ENCODE data around the gene ALG14. TPM values are rescaled to one million over a fixed set of nuclear protein-coding genes. Genes with fewer than 3 reads are reported as not detected.
A peak's percentile ranks its signal among the peaks of the same experiment; 100 is the strongest.

Gene ALG14
- total and polyA plus RNA-seq, 7 experiments from 2014 or later: 1.1 to 3.2 (median 1.7) TPM

DNA sequence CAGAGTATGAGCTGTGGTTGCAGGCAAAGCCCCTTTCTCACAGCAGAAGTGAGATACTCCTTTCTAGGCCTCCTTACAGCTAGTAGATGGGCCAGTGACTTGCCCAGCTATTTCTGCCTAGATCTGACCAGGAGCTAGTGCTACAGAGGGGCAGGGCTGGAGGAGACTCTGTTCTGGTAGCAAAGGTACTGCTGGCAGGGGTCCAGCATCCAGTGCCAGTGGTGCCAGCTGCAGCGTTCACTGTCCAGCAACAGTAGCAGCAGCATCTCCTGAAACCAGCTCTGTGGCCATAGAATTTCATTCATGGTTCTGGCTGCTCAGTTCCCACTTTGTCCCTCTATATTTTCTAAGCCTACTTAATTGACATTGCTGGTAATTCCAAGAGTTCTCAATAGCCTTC, 83.4 kb downstream of the ALG14 start:
- no peak for DNase-seq
- H3K27me3 Mint-ChIP-seq: no peaks in the 10 kb centered on the region
- peaks cover 0 to 5% of the 10 kb centered on the region in 2 donors for H3K4me1 ChIP-seq (ENCODE audit: control insufficient read depth in 2 of 2, insufficient read depth in 2 of 2, low read length in 2 of 2)
- H3K36me3 ChIP-seq (ENCODE audit: control insufficient read depth in 2 of 3, insufficient read depth in 3 of 3, low read length in 3 of 3): no peaks in the 10 kb centered on the region
- no peak overlapping the region for H3K27ac Mint-ChIP-seq
- H3K9me3 ChIP-seq (ENCODE audit: control insufficient read depth in 2 of 3, low read length in 3 of 3): no peaks in the 10 kb centered on the region
- H3K4me3 Mint-ChIP-seq: no peak overlapping the region
- H3K36me3 Mint-ChIP-seq: peaks cover 0 to 16% (median 6%) of the 10 kb centered on the region in 5 donors
- no peak overlapping the region for H3K4me3 ChIP-seq (ENCODE audit: low read length)
- ChIA-PET CTCF (interaction anchor here (1.6 kb wide), 1 partner anchor 135 kb away, joined by 5 read pairs; no protein-coding TSS in a partner anchor), POLR2A (interaction anchor here (0.5 kb wide), 1 partner anchor 15 kb away, joined by 5 read pairs; no protein-coding TSS in a partner anchor)
- H3K9me3 Mint-ChIP-seq: no peaks in the 10 kb centered on the region
- intact Hi-C loops (cut with micrococcal nuclease): no loop called here
- H3K27ac ChIP-seq (ENCODE audit: low read depth, low read length): no peak overlapping the region
- no peak for ATAC-seq
- H3K27me3 ChIP-seq (ENCODE audit: control insufficient read depth in 2 of 2, insufficient read depth in 2 of 2, low read length in 2 of 2): no peaks in the 10 kb centered on the region
- peaks cover 0 to 12% (median 7%) of the 10 kb centered on the region in 7 donors for H3K4me1 Mint-ChIP-seq

DNA sequence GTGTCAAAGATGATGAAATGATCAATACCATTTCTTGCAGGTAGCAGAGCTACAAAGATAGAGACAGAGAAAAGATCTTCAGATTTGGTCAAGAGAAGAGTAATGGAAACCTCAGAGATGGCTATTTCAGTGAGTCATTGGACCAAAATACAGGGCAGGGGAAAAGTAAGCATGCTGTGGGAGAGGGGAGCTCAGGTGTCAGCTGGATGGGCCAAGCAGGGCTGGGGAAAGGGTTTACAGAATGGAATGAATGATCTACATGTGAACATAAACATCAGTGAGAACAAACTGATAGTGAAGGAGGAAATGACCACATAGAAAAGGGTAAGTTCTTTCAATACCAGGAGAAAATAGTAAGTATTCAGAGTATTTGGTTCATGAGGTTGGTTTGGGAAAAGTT, 84.4 kb downstream of the ALG14 start:
- H3K9me3 Mint-ChIP-seq: no peaks in the 10 kb centered on the region
- no peak overlapping the region for H3K27ac Mint-ChIP-seq
- peaks cover 0 to 8% (median 1%) of the 10 kb centered on the region in 7 donors for H3K4me1 Mint-ChIP-seq
- ATAC-seq (no peak), DNase-seq (no peak)
- Histone ChIP-seq H3K27me3 (ENCODE audit: control insufficient read depth in 2 of 2, insufficient read depth in 2 of 2, low read length in 2 of 2) (no peaks in the 10 kb centered on the region), H3K9me3 (ENCODE audit: control insufficient read depth in 2 of 3, low read length in 3 of 3) (no peaks in the 10 kb centered on the region), H3K4me3 (ENCODE audit: low read length) (no peak overlapping the region), H3K27ac (ENCODE audit: low read depth, low read length) (no peak overlapping the region), H3K4me1 (ENCODE audit: control insufficient read depth in 2 of 2, insufficient read depth in 2 of 2, low read length in 2 of 2) (no peaks in the 10 kb centered on the region), H3K36me3 (ENCODE audit: control insufficient read depth in 2 of 3, insufficient read depth in 3 of 3, low read length in 3 of 3) (no peaks in the 10 kb centered on the region)
- no peaks in the 10 kb centered on the region for H3K27me3 Mint-ChIP-seq
- H3K36me3 Mint-ChIP-seq: peaks cover 0 to 16% (median 8%) of the 10 kb centered on the region in 5 donors
- intact Hi-C loops (cut with micrococcal nuclease): no loop called here
- no peak overlapping the region for H3K4me3 Mint-ChIP-seq
- POLR2A ChIA-PET: no interaction called here
- CTCF ChIA-PET: interaction anchor here (1.6 kb wide), 1 partner anchor 134 kb away, joined by 5 read pairs; no protein-coding TSS in a partner anchor

DNA sequence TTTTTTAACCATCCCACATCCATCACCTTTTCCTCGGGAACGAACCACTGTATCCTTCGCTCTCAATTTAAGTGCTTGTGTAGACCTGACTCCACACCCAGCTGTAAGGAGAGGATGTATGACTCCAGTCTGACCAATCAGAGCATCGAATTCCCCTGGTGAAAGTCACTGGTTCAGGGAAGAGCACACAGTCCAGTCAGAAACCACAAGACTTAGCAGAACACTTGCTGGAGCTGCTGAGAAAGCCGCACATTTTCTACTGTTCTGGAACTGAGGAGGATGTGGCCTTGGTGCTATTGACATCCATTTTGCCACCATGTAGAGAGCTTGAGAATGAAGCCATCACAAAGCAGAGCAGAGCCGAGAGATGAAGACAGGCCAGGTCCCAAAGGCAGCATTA, 86.0 kb downstream of the ALG14 start:
- CTCF ChIA-PET: no interaction called here
- Mint-ChIP-seq H3K36me3 (peaks cover 0 to 19% (median 13%) of the 10 kb centered on the region in 5 donors), H3K27me3 (no peaks in the 10 kb centered on the region), H3K27ac (no peak overlapping the region), H3K4me3 (no peak overlapping the region), H3K4me1 (peaks cover 0 to 8% (median 5%) of the 10 kb centered on the region in 7 donors), H3K9me3 (no peaks in the 10 kb centered on the region)
- no peak overlapping the region for H3K27ac ChIP-seq (ENCODE audit: low read depth, low read length)
- ATAC-seq (no peak), DNase-seq (no peak)
- POLR2A ChIA-PET: interaction anchor here (1.1 kb wide), 1 partner anchor 44 kb away, joined by 3 read pairs; no protein-coding TSS in a partner anchor
- H3K4me3 ChIP-seq (ENCODE audit: low read length): no peak overlapping the region
- no peaks in the 10 kb centered on the region for H3K4me1 ChIP-seq (ENCODE audit: control insufficient read depth in 2 of 2, insufficient read depth in 2 of 2, low read length in 2 of 2)
- no peaks in the 10 kb centered on the region for H3K9me3 ChIP-seq (ENCODE audit: control insufficient read depth in 2 of 3, low read length in 3 of 3)
- no peaks in the 10 kb centered on the region for H3K36me3 ChIP-seq (ENCODE audit: control insufficient read depth in 2 of 3, insufficient read depth in 3 of 3, low read length in 3 of 3)
- no peaks in the 10 kb centered on the region for H3K27me3 ChIP-seq (ENCODE audit: control insufficient read depth in 2 of 2, insufficient read depth in 2 of 2, low read length in 2 of 2)
- intact Hi-C loops (cut with micrococcal nuclease): no loop called here

DNA sequence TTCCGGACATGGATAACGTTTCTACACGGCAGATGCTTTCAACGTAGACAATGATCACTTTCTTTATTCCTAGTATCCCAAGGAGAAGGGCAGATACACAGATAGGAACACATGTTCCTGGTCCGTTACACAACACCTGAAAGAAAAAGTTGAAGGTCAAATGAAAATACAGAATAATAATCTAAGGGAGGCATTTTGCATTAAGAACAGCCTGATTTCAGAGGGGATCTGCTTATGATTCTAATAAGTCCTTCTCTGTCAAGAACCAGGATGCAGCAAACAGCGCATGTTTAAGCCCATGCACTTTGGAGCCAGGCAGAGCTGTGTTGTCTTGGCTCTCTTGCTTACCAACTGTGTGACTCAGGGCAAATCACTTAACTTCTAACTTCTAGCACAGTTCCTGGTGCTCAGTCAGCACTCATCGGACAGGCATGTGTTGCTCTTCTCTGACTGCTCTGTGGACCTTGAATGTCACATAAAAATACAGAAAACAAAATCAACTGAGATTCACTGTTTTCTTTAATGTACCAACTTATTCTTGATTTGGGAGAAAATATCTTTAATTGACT, 89.5 kb downstream of the ALG14 start:
- DNase-seq: no peak
- Mint-ChIP-seq H3K36me3 (peaks cover 0 to 16% (median 4%) of the 10 kb centered on the region in 5 donors), H3K27ac (peak overlapping the region in 2 of 9 donors; percentile 15 to 28), H3K4me1 (peaks cover 0 to 23% (median 17%) of the 10 kb centered on the region in 7 donors), H3K9me3 (no peaks in the 10 kb centered on the region), H3K4me3 (no peak overlapping the region), H3K27me3 (no peaks in the 10 kb centered on the region)
- H3K4me3 ChIP-seq (ENCODE audit: low read length): no peak overlapping the region
- ChIA-PET POLR2A (no interaction called here), CTCF (no interaction called here)
- no peak for ATAC-seq
- no peaks in the 10 kb centered on the region for H3K4me1 ChIP-seq (ENCODE audit: control insufficient read depth in 2 of 2, insufficient read depth in 2 of 2, low read length in 2 of 2)
- H3K27ac ChIP-seq (ENCODE audit: low read depth, low read length): no peak overlapping the region
- no peaks in the 10 kb centered on the region for H3K36me3 ChIP-seq (ENCODE audit: control insufficient read depth in 2 of 3, insufficient read depth in 3 of 3, low read length in 3 of 3)
- no peaks in the 10 kb centered on the region for H3K27me3 ChIP-seq (ENCODE audit: control insufficient read depth in 2 of 2, insufficient read depth in 2 of 2, low read length in 2 of 2)
- no peaks in the 10 kb centered on the region for H3K9me3 ChIP-seq (ENCODE audit: control insufficient read depth in 2 of 3, low read length in 3 of 3)
- intact Hi-C loops (cut with micrococcal nuclease): no loop called here

DNA sequence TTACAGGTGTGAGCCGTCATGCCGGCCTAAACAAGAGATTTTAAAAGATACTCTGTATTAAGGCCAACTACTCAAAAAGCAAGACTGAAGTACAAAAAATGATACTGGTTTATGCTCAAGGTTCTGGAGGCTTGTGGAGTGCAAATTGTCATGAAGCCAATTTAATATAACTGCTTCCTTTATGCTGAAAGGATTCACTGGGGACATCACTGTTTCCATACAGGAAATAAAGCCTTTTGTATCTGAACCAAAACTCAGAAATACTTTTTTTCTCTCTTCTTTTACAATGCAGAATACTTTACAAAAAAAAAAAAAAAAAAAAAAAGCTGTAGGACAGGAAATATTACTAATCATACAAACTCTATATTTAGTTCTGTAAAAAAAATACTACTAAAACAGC, 90.4 kb downstream of the ALG14 start:
- Mint-ChIP-seq H3K4me1 (peaks cover 0 to 23% (median 14%) of the 10 kb centered on the region in 7 donors), H3K27me3 (no peaks in the 10 kb centered on the region), H3K27ac (no peak overlapping the region), H3K4me3 (no peak overlapping the region), H3K9me3 (no peaks in the 10 kb centered on the region), H3K36me3 (peaks cover 0 to 10% (median 0%) of the 10 kb centered on the region in 5 donors)
- Histone ChIP-seq H3K4me1 (ENCODE audit: control insufficient read depth in 2 of 2, insufficient read depth in 2 of 2, low read length in 2 of 2) (no peaks in the 10 kb centered on the region), H3K36me3 (ENCODE audit: control insufficient read depth in 2 of 3, insufficient read depth in 3 of 3, low read length in 3 of 3) (no peaks in the 10 kb centered on the region), H3K27me3 (ENCODE audit: control insufficient read depth in 2 of 2, insufficient read depth in 2 of 2, low read length in 2 of 2) (no peaks in the 10 kb centered on the region), H3K4me3 (ENCODE audit: low read length) (no peak overlapping the region), H3K9me3 (ENCODE audit: control insufficient read depth in 2 of 3, low read length in 3 of 3) (no peaks in the 10 kb centered on the region), H3K27ac (ENCODE audit: low read depth, low read length) (no peak overlapping the region)
- POLR2A ChIA-PET: no interaction called here
- no peak for DNase-seq
- ATAC-seq: no peak
- CTCF ChIA-PET: no interaction called here
- intact Hi-C loops (cut with micrococcal nuclease): no loop called here

DNA sequence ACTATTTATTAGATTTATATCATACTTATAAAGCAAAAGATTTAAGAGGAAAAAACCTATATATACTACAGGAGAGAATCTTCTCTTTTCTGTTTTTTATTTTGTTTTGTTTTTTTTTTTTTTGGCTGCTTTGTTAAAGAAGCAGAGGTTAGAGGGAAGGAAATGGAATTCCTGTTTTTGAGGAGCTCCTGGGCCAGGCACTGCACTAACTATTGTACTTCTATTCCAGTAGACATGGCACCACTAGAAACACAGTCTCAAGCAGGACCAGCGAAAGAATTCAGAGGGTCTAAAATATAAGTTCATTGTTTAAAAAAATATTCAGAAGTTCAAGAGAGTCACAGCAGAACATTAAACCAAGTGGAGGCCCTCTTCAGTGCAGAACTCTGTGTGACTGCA, 91.2 kb downstream of the ALG14 start:
- H3K4me3 Mint-ChIP-seq: no peak overlapping the region
- no peak overlapping the region for H3K27ac ChIP-seq (ENCODE audit: low read depth, low read length)
- H3K4me1 ChIP-seq (ENCODE audit: control insufficient read depth in 2 of 2, insufficient read depth in 2 of 2, low read length in 2 of 2): no peaks in the 10 kb centered on the region
- no peaks in the 10 kb centered on the region for H3K36me3 ChIP-seq (ENCODE audit: control insufficient read depth in 2 of 3, insufficient read depth in 3 of 3, low read length in 3 of 3)
- peak overlapping the region in 1 of 9 donors; percentile 34 for H3K27ac Mint-ChIP-seq
- POLR2A ChIA-PET: no interaction called here
- H3K27me3 Mint-ChIP-seq: no peaks in the 10 kb centered on the region
- CTCF ChIA-PET: no interaction called here
- no peak for DNase-seq
- no peaks in the 10 kb centered on the region for H3K9me3 Mint-ChIP-seq
- no peak for ATAC-seq
- intact Hi-C loops (cut with micrococcal nuclease): no loop called here
- H3K36me3 Mint-ChIP-seq: peaks cover 0 to 8% (median 5%) of the 10 kb centered on the region in 5 donors
- H3K4me1 Mint-ChIP-seq: peaks cover 0 to 23% (median 14%) of the 10 kb centered on the region in 7 donors
- H3K27me3 ChIP-seq (ENCODE audit: control insufficient read depth in 2 of 2, insufficient read depth in 2 of 2, low read length in 2 of 2): no peaks in the 10 kb centered on the region
- H3K4me3 ChIP-seq (ENCODE audit: low read length): no peak overlapping the region
- H3K9me3 ChIP-seq (ENCODE audit: control insufficient read depth in 2 of 3, low read length in 3 of 3): no peaks in the 10 kb centered on the region

All from naive thymus-derived CD4-positive, alpha-beta T cell (primary cell).